SH-SY5Y (cell line): Measurements from ENCODE around the gene LRRFIP2.

Experiments
- GATA2 ChIP-seq: IDR thresholded peaks from 2 replicates; pipeline ENCODE4 v1.6.1; 2011; ENCODE audit warnings: mild to moderate bottlenecking, low read depth, low read length
- GATA3 ChIP-seq: IDR thresholded peaks from 2 replicates; pipeline ENCODE4 v1.6.1; 2011; ENCODE audit warnings: low read depth, mild to moderate bottlenecking, low read length, moderate library complexity

LRRFIP2 gene

GRCh38 chr3:37093481-37093880 is 80.9 kb downstream of the LRRFIP2 start:
- TF ChIP-seq GATA3 (no peak), GATA2 (no peak)

- TF ChIP-seq GATA2 (no peak), GATA3 (no peak)
Measured at GRCh38 chr3:37092484-37092883, 81.9 kb downstream of the LRRFIP2 start.

- TF ChIP-seq GATA3 (no peak), GATA2 (no peak)
Measured at GRCh38 chr3:37087870-37088269, 86.5 kb downstream of the LRRFIP2 start.

GRCh38 chr3:37086918-37087317 is 87.5 kb downstream of the LRRFIP2 start:
- TF ChIP-seq GATA2 (no peak), GATA3 (no peak)

GRCh38 chr3:37082317-37082716 is 92.1 kb downstream of the LRRFIP2 start:
- TF ChIP-seq GATA3, result no peak
- TF ChIP-seq GATA2, result no peak

- no peak for TF ChIP-seq GATA2
- no peak for TF ChIP-seq GATA3
Measured at GRCh38 chr3:37075955-37076354, 98.4 kb downstream of the LRRFIP2 start.

GRCh38 chr3:37074178-37074577 is 100.2 kb downstream of the LRRFIP2 start:
- TF ChIP-seq GATA2 (no peak), GATA3 (no peak)

- no peak for TF ChIP-seq GATA3
- no peak for TF ChIP-seq GATA2
Measured at GRCh38 chr3:37072892-37073291, 101.5 kb downstream of the LRRFIP2 start.

GRCh38 chr3:37071921-37072320 is 102.5 kb downstream of the LRRFIP2 start:
- no peak for TF ChIP-seq GATA3
- no peak for TF ChIP-seq GATA2

- TF ChIP-seq GATA3, result no peak
- no peak for TF ChIP-seq GATA2
Measured at GRCh38 chr3:37068031-37068430, 106.4 kb downstream of the LRRFIP2 start.

- TF ChIP-seq GATA3, result no peak
- no peak for TF ChIP-seq GATA2
Measured at GRCh38 chr3:37067577-37067976, 106.8 kb downstream of the LRRFIP2 start.

GRCh38 chr3:37064747-37065146 is 109.6 kb downstream of the LRRFIP2 start:
- TF ChIP-seq GATA3 (no peak), GATA2 (no peak)

GRCh38 chr3:37058117-37058516 is 116.3 kb downstream of the LRRFIP2 start:
- TF ChIP-seq GATA2 (no peak), GATA3 (no peak)

GRCh38 chr3:37056826-37057225 is 117.6 kb downstream of the LRRFIP2 start:
- no peak for TF ChIP-seq GATA3
- TF ChIP-seq GATA2, result no peak

- TF ChIP-seq GATA2 (no peak), GATA3 (no peak)
Measured at GRCh38 chr3:37054370-37054769, 120.0 kb downstream of the LRRFIP2 start.

- no peak for TF ChIP-seq GATA2
- TF ChIP-seq GATA3, result no peak
Measured at GRCh38 chr3:37053753-37054152, 120.6 kb downstream of the LRRFIP2 start.
